HG02981 (cell line): ENCODE measurements around the gene CHCHD6.

Experiments used
- ATAC-seq: cut with Tn5 transposase; IDR thresholded peaks from one replicate; pipeline ENCODE4 v1.9.1; 2021; ENCODE audit warnings: mild to moderate bottlenecking, moderate library complexity; ENCODE audit not compliant: unreplicated experiment

The CHCHD6 gene

GRCh38 chr3:126857928-126858327, 153.9 kb downstream of the CHCHD6 start:
- no peak for ATAC-seq

DNA sequence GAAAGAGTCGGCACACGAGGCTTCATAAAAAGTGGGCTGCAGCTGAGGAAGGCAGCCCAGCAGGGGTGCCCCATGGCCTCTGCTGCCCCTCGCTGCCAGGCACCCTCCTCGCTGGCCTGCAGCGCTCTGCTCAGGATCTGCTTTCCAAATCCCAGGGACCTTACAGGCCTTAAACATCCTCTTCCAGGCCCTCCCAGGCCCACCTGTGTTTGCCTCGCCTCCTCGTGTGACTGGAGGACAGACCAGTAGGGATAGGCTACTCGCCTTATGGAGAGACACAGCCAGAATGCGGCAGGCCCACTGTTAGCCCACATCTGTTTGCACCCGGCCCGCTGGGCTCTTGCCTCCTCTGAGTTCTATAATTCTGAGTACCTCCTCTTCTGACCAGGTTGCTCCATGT, 154.4 kb downstream of the CHCHD6 start:
- ATAC-seq = no peak

GRCh38 chr3:126858887-126859286, 154.8 kb downstream of the CHCHD6 start:
- no peak for ATAC-seq

GRCh38 chr3:126859415-126860246, 155.6 kb downstream of the CHCHD6 start:
- no peak for ATAC-seq

GRCh38 chr3:126865736-126866135, 161.7 kb downstream of the CHCHD6 start:
- no peak for ATAC-seq

- no peak for ATAC-seq
Observed at GRCh38 chr3:126866175-126866759, 162.2 kb downstream of the CHCHD6 start.

- ATAC-seq = no peak
Observed at GRCh38 chr3:126867190-126867862, 163.3 kb downstream of the CHCHD6 start.

- ATAC-seq = no peak
Observed at GRCh38 chr3:126867863-126868200, 163.8 kb downstream of the CHCHD6 start.

- ATAC-seq = no peak
Observed at GRCh38 chr3:126870608-126871210, 166.7 kb downstream of the CHCHD6 start.

DNA sequence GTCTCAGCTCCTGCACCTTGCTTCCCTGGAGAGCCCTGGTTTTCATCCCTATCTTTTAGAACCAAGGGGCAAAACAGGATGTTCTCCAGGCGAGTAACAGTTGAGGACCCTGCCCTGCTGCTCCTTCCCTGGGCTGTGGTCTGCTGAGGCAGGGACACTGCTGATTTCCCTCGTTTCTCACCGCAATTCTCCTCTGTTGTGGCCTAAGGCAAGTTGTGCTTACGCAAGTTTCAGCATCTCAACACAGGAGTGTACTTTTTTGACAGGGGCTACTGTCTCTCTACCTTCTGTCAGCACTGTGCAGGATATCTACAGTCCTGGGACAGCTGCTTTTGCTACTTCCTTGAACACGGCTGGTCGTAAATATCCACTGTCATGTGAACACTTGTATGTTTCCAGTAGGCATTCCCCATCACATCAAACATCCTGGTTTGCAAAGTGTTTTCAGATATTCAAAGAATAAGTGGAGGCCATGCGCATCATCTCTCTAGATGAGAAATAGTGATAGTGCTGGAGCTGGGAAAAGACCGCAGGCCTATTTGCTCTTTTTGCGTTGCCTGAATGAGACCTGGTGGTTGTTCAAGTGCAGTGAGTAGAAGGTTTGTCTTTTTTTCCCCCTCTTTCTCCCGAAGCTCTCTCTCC, 168.8 kb downstream of the CHCHD6 start:
- no peak for ATAC-seq

- ATAC-seq = no peak
Observed at GRCh38 chr3:126873416-126873815, 169.4 kb downstream of the CHCHD6 start.

- ATAC-seq = no peak
Observed at GRCh38 chr3:126878664-126879063, 174.6 kb downstream of the CHCHD6 start.

- no peak for ATAC-seq
Observed at GRCh38 chr3:126880901-126881300, 176.9 kb downstream of the CHCHD6 start.

DNA sequence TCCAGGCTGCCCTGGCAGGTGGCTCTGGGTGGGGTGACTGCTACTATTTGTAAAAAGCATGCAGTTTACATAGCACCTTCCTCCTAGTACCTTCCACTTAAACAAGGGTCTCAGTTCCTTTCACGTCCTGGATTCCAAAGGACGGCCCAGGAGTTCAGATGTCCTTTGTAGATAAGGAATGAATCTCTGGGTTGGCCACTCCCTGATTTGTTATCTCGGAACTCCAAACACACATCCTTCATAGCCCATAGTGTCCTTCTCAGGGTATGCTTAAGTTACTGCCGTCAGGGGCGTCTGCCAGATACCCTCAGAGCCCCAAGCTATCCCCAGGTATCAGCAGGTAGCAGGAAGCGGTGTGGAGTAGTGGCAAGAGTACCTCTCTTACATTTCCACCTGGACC, 177.8 kb downstream of the CHCHD6 start:
- ATAC-seq = no peak

- no peak for ATAC-seq
Observed at GRCh38 chr3:126883241-126883640, 179.2 kb downstream of the CHCHD6 start.

GRCh38 chr3:126885425-126885824, 181.4 kb downstream of the CHCHD6 start:
- no peak for ATAC-seq

DNA sequence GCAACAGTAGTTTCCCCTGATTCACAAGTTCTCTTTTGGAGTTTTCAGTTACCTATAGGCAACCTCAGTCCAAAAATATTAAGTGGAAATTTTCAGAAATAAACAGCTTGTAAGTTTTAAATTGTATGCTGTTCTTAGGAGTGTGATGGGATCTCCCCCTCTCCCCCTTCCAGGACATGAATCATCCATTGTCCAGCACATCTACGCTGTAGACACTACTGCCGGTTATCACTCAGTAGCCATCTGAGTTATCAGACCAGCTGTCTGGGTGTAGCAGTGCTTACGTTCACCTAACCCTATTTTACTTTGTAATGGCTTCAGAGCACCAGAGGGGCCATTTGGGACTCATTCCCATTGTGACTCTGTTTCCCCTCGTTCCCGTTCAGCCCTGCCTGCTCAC, 182.2 kb downstream of the CHCHD6 start:
- no peak for ATAC-seq

DNA sequence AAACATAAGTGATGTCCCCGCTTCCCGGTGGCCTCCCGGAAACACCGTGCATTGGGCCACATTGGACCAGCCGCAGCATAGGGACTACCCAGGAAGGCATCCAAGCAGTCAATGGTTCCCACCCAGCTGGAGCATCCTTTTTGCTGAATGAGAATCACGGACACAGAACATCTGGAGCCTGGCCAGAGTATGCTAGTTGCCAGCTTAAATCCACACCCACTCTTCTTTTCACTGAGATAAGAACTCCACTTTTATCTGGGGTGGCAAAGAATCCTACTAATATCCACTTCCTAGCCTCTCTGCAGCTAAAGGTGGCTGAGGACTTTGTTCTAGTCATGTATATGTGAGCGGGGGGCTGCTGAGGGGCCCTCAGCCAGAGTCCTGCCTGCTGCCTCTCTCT, 183.6 kb downstream of the CHCHD6 start:
- no peak for ATAC-seq

GRCh38 chr3:126888186-126888760, 184.2 kb downstream of the CHCHD6 start:
- no peak for ATAC-seq

DNA sequence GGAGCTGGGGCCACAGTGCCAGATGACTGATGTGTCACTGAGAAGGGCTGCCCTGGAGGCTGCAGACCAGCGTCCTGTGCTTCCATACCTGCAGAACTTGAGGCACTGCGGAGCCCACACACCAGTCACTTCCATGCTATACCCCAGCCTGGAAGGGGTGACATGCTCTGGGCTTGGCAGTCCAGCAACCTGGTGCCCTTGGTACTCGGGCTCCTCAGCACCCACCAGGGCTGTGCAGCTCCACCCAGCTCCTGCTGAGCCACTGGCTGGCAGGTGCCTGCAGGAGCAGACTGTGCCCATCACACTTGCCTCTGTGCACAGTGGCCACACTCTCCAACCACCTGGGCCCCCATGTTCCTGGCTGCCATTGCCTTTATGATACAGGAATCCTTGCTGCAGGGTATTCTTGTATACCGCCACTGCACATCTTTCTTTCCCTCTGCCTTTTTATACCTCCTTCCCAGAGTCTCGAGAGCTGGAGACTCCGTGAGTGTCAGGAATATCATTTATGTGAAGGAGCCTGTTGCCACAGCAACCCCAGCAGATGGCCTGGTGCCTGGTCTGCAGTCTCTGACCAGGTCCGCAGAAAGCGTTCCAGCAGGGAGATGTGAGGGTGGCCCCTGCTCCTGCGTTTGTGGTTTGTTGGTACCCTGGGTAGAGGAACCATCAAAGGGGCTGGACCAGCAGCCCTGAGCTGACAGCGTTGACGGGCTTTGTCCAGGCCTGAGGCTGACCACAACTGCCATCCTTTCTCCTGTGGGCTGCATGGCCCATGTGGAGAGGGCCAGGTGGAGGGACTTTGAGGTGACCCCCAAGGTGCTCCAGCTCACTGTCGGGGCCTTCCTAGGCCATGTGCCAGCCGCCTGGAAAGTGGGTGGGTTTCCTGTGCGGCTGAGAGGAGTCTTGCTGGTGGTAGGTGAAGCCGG, 185.5 kb downstream of the CHCHD6 start:
- ATAC-seq = no peak
